SK-N-SH (cell line): Measurements from ENCODE around the gene SACS. TPM values are rescaled to one million over a fixed set of nuclear protein-coding genes. Genes with fewer than 3 reads are reported as not detected.

Experiments
- CTCF ChIA-PET: fragments of 300-600, 350-600 bp; formaldehyde crosslinking; extraction: SDS; loops from one replicate; lab custom pipeline; 2021; lab: Yijun Ruan, JAX
- POLR2A ChIA-PET: fragments of 350-600 bp; sonication (Branson Sonifier 250); formaldehyde crosslinking; extraction: SDS; loops from one replicate; lab custom pipeline; 2020; ENCODE audit warnings: antibody characterized with exemption, inconsistent platforms; lab: Yijun Ruan, JAX
- DNase-seq: peaks from one replicate; pipeline ENCODE4 v3.0.0; 2012
- H2AFZ ChIP-seq: fragments of 200-600 bp; sonication (generic); 2 replicates; pipeline ENCODE4 v1.8.1; 2016; ENCODE audit warnings: antibody characterized with exemption, mild to moderate bottlenecking, low read depth
- H3F3A ChIP-seq: fragments of 200-600 bp; sonication (generic); replicated peaks from 2 replicates; pipeline ENCODE3; 2016; ENCODE audit warnings: antibody characterized with exemption, mild to moderate bottlenecking; ENCODE audit not compliant: insufficient read depth
- H3K27ac ChIP-seq, 2 experiments: fragments of 200-500 bp in 1 of 2; fragments of 200-600 bp in 1 of 2; sonication (Bioruptor generic) in 1 of 2; sonication (generic), shearing (Covaris generic) in 1 of 2; 2 replicates each; pipeline versions ENCODE4 v1.5.1 to v1.6.1; 2014 to 2016; ENCODE audit warnings: low read depth in 2 of 2, inconsistent platforms in 1 of 2, low read length in 1 of 2, mild to moderate bottlenecking in 1 of 2, mixed read lengths in 1 of 2
- H3K27me3 ChIP-seq: fragments of 200-600 bp; sonication (generic), shearing (Covaris generic); 2 replicates; pipeline ENCODE4 v1.6.1; 2016; ENCODE audit warnings: mixed run types; ENCODE audit not compliant: insufficient read depth
- H3K36me3 ChIP-seq, 2 experiments: fragments of 200-500 bp in 1 of 2; fragments of 200-600 bp in 1 of 2; sonication (Bioruptor generic) in 1 of 2; sonication (generic) in 1 of 2; replicated peaks in 1 of 2; 2 replicates each; pipeline versions ENCODE3 to v1.5.1; 2014 to 2016; ENCODE audit warnings: low read length in 1 of 2, mild to moderate bottlenecking in 1 of 2; ENCODE audit not compliant: insufficient read depth in 2 of 2, control insufficient read depth in 1 of 2
- H3K4me1 ChIP-seq, 2 experiments: fragments of 200-500 bp in 1 of 2; fragments of 200-600 bp in 1 of 2; sonication (Bioruptor generic) in 1 of 2; sonication (generic), shearing (Covaris generic) in 1 of 2; 2 replicates each; pipeline versions ENCODE4 v1.5.1 to v1.6.1; 2014 to 2016; ENCODE audit warnings: low read depth in 1 of 2, low read length in 1 of 2, mixed run types in 1 of 2; ENCODE audit not compliant: insufficient read depth in 2 of 2, control insufficient read depth in 1 of 2
- H3K4me2 ChIP-seq: fragments of 200-600 bp; sonication (generic), shearing (Covaris generic); 2 replicates; pipeline ENCODE4 v1.6.1; 2017; ENCODE audit warnings: mixed run types
- H3K4me3 ChIP-seq, 2 experiments: fragments of 200-500 bp in 1 of 2; fragments of 200-600 bp in 1 of 2; sonication (Bioruptor generic) in 1 of 2; sonication (generic), shearing (Covaris generic) in 1 of 2; 2 replicates each; pipeline versions ENCODE4 v1.5.1 to v1.8.1; 2014 to 2016; ENCODE audit warnings: low read depth in 2 of 2, inconsistent platforms in 1 of 2, low read length in 1 of 2, mild to moderate bottlenecking in 1 of 2, mixed read lengths in 1 of 2, moderate library complexity in 1 of 2
- H3K79me2 ChIP-seq: fragments of 200-600 bp; sonication (generic); 2 replicates; pipeline ENCODE4 v1.8.1; 2017; ENCODE audit warnings: mild to moderate bottlenecking; ENCODE audit not compliant: insufficient read depth
- H3K9ac ChIP-seq: fragments of 200-600 bp; sonication (generic); 2 replicates; pipeline ENCODE4 v1.6.1; 2017; ENCODE audit warnings: mixed run types
- H3K9me2 ChIP-seq: fragments of 200-600 bp; sonication (generic); 2 replicates; pipeline ENCODE4 v1.6.1; 2017; ENCODE audit warnings: mixed run types
- H3K9me3 ChIP-seq: fragments of 200-600 bp; sonication (generic); 2 replicates; pipeline ENCODE4 v1.6.1; 2017; ENCODE audit warnings: mixed run types, mild to moderate bottlenecking, moderate library complexity
- H4K20me1 ChIP-seq: fragments of 200-600 bp; sonication (generic); 2 replicates; pipeline ENCODE4 v1.6.1; 2017; ENCODE audit warnings: mild to moderate bottlenecking, mixed run types; ENCODE audit not compliant: insufficient read depth
- ELF1 ChIP-seq: IDR thresholded peaks from 2 replicates; pipeline ENCODE4 v1.4.0; 2012
- EP300 ChIP-seq, 2 experiments: IDR thresholded peaks; 2 replicates each; pipeline versions ENCODE4 v1.4.0 to v1.6.1; 2012; ENCODE audit warnings: borderline replicate concordance in 1 of 2, low read depth in 1 of 2, low read length in 1 of 2
- EZH2phosphoT487 ChIP-seq: fragments of 200-600 bp; sonication (generic); IDR thresholded peaks from 2 replicates; pipeline ENCODE4 v1.6.1; 2017; ENCODE audit warnings: low read depth, mixed run types, mild to moderate bottlenecking, antibody characterized with exemption, moderate library complexity, borderline replicate concordance
- FOSL2 ChIP-seq: IDR thresholded peaks from 2 replicates; pipeline ENCODE4 v1.4.0; 2012; ENCODE audit warnings: low read depth, mild to moderate bottlenecking, moderate library complexity, borderline replicate concordance
- FOXM1 ChIP-seq: IDR thresholded peaks from 2 replicates; pipeline ENCODE4 v1.4.0; 2012; ENCODE audit warnings: low read depth, mild to moderate bottlenecking
- GABPA ChIP-seq: IDR thresholded peaks from 2 replicates; pipeline ENCODE4 v1.4.0; 2012; ENCODE audit warnings: low read depth, mild to moderate bottlenecking
- JUND ChIP-seq: IDR thresholded peaks from 2 replicates; pipeline ENCODE4 v1.4.0; 2012
- MAX ChIP-seq: IDR thresholded peaks from 2 replicates; pipeline ENCODE4 v1.4.0; 2012; ENCODE audit warnings: low read depth
- MXI1 ChIP-seq: IDR thresholded peaks from 2 replicates; pipeline ENCODE4 v1.6.1; 2012; ENCODE audit warnings: mild to moderate bottlenecking, low read depth, low read length, improper control_type of control experiment
- PBX3 ChIP-seq: IDR thresholded peaks from 2 replicates; pipeline ENCODE4; 2012
- POLR2AphosphoS5 ChIP-seq: IDR thresholded peaks from 2 replicates; pipeline ENCODE4 v1.6.1; 2012; ENCODE audit warnings: low read depth, low read length
- RAD21 ChIP-seq: IDR thresholded peaks from 2 replicates; pipeline ENCODE4 v1.6.1; 2012; ENCODE audit warnings: mild to moderate bottlenecking, low read length
- RFX5 ChIP-seq: IDR thresholded peaks from 2 replicates; pipeline ENCODE4 v1.6.1; 2012; ENCODE audit warnings: mild to moderate bottlenecking, improper control_type of control experiment, low read length
- RXRA ChIP-seq: IDR thresholded peaks from 2 replicates; pipeline ENCODE4 v1.4.0; 2012; ENCODE audit warnings: low read depth, mild to moderate bottlenecking, borderline replicate concordance
- SIN3A ChIP-seq: IDR thresholded peaks from 2 replicates; pipeline ENCODE4 v1.6.1; 2012; ENCODE audit warnings: low read depth, mild to moderate bottlenecking, low read length, moderate library complexity, borderline replicate concordance
- SMC3 ChIP-seq: IDR thresholded peaks from 2 replicates; pipeline ENCODE4 v1.6.1; 2012; ENCODE audit warnings: low read depth, low read length, improper control_type of control experiment
- TAF1 ChIP-seq: IDR thresholded peaks from 2 replicates; pipeline ENCODE4 v1.6.1; 2012; ENCODE audit warnings: low read depth, mild to moderate bottlenecking, low read length, moderate library complexity, borderline replicate concordance
- YY1 ChIP-seq: IDR thresholded peaks from 2 replicates; pipeline ENCODE4 v1.4.0; 2012; ENCODE audit warnings: low read depth, mild to moderate bottlenecking
- WGBS: methylation state at CpG from one replicate; pipeline ENCODE4 v1.1.6; 2017; ENCODE audit warnings: low lambda C conversion rate; 5-methylcytosine and 5-hydroxymethylcytosine counted together
- polyA plus RNA-seq, 3 experiments: library from polyadenylated mRNA; depleted of rRNA; stranded (reverse); fragments of >200 nt; gene quantifications; 2 replicates each; pipeline ENCODE4 v1.2.3, GENCODE V29; 2012
- TF ChIP-seq, protein P1 (sequence below): fragments of 200-600 bp; sonication (generic); IDR thresholded peaks from 2 replicates; pipeline ENCODE4 v1.6.1; 2017; ENCODE audit warnings: antibody characterized with exemption, mild to moderate bottlenecking, moderate library complexity
- TF ChIP-seq, protein P2 (sequence below): IDR thresholded peaks from 2 replicates; pipeline ENCODE4 v1.4.0; 2012; ENCODE audit warnings: low read depth, borderline replicate concordance

Gene SACS
- polyA plus RNA-seq, 1 of the 3 experiments (the other 2 are of a cell fraction): 5.9 TPM

- Histone ChIP-seq H3K27ac (no peak overlapping the region), H3K9me3 (no peaks in the 10 kb centered on the region), H3K79me2 (no peaks in the 10 kb centered on the region), H3K4me1 (no peaks in the 10 kb centered on the region), H3K4me3 (no peak overlapping the region), H3K4me2 (no peak overlapping the region), H2AFZ (no peak overlapping the region), H3K9ac (no peak overlapping the region), H3K9me2 (no peaks in the 10 kb centered on the region), H4K20me1 (no peaks in the 10 kb centered on the region), H3F3A (peaks cover 8% of the 10 kb centered on the region), H3K36me3 (no peaks in the 10 kb centered on the region), H3K27me3 (no peaks in the 10 kb centered on the region)
- ChIA-PET POLR2A (no interaction called here), CTCF (no interaction called here)
- TF ChIP-seq RFX5: no peak
- no peak for TF ChIP-seq FOSL2
- TF ChIP-seq, protein P1, sequence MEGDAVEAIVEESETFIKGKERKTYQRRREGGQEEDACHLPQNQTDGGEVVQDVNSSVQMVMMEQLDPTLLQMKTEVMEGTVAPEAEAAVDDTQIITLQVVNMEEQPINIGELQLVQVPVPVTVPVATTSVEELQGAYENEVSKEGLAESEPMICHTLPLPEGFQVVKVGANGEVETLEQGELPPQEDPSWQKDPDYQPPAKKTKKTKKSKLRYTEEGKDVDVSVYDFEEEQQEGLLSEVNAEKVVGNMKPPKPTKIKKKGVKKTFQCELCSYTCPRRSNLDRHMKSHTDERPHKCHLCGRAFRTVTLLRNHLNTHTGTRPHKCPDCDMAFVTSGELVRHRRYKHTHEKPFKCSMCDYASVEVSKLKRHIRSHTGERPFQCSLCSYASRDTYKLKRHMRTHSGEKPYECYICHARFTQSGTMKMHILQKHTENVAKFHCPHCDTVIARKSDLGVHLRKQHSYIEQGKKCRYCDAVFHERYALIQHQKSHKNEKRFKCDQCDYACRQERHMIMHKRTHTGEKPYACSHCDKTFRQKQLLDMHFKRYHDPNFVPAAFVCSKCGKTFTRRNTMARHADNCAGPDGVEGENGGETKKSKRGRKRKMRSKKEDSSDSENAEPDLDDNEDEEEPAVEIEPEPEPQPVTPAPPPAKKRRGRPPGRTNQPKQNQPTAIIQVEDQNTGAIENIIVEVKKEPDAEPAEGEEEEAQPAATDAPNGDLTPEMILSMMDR: no peak
- no peak for TF ChIP-seq YY1
- TF ChIP-seq EZH2phosphoT487: no peak
- no peak for TF ChIP-seq EP300 (IDR thresholded peaks at IDR 0.05; ENCODE audit: borderline replicate concordance in 1 of 2, low read depth in 1 of 2, low read length in 1 of 2)
- TF ChIP-seq JUND: no peak
- TF ChIP-seq MXI1: no peak
- TF ChIP-seq RXRA: no peak
- no peak for TF ChIP-seq TAF1
- TF ChIP-seq, protein P2, sequence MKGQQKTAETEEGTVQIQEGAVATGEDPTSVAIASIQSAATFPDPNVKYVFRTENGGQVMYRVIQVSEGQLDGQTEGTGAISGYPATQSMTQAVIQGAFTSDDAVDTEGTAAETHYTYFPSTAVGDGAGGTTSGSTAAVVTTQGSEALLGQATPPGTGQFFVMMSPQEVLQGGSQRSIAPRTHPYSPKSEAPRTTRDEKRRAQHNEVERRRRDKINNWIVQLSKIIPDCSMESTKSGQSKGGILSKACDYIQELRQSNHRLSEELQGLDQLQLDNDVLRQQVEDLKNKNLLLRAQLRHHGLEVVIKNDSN: no peak
- DNase-seq: no peak
- WGBS: 73% methylated on average over 2 of the region's 2 CpGs
Measured at GRCh38 chr13:23443110-23443509, 9.6 kb upstream of the SACS start.

DNA sequence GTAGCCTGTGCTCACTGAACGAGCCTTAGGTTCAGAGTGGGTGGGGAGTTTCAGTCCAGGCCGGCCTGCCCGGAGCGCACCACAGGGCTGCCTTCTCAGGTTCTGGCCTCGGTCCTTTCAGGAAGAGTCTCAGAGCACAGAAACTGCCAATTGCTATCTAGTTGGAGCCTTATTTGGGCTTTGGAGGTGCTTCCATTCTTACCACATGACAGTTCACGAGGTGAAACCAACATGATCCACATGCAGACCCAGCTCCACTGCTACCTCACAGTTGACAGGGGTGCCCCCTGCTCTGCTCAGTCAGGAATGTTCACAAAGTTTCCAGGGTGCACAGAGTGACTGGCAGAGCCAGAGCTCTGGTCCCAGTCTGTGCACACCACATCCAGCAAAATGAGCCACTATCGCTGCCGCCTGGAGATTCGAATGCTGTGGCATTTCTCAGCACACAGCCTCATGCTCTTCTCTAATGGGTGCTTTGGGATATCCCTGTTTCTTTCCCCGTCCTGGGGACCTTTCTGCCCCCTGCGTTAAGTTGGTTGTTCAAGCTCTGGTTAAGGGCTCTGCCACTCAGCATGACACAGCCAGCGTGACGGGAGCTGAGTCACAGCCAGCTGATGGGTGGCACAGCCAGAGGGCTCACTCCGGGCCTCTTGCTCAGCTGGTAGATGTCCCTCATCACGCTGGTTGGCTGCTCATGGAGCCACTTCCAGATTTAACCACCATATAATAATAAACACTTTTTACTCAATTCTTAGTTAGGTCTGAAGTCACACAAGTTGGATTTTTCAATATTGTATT lies 7.5 kb upstream of the SACS start:
- Histone ChIP-seq H3K9me2 (no peaks in the 10 kb centered on the region), H3K4me1 (no peaks in the 10 kb centered on the region), H3K4me3 (no peak overlapping the region), H4K20me1 (no peaks in the 10 kb centered on the region), H3K79me2 (no peaks in the 10 kb centered on the region), H3K4me2 (no peak overlapping the region), H3K36me3 (no peaks in the 10 kb centered on the region), H3K9me3 (no peaks in the 10 kb centered on the region), H3K27ac (no peak overlapping the region), H2AFZ (no peak overlapping the region), H3K9ac (no peak overlapping the region), H3F3A (peaks cover 3% of the 10 kb centered on the region), H3K27me3 (no peaks in the 10 kb centered on the region)
- no peak for DNase-seq
- TF ChIP-seq JUND (no peak), RAD21 (no peak), MAX (no peak), MXI1 (no peak), SMC3 (no peak), SIN3A (no peak), TAF1 (no peak), EP300 (IDR thresholded peaks at IDR 0.05; ENCODE audit: borderline replicate concordance in 1 of 2, low read depth in 1 of 2, low read length in 1 of 2) (no peak), POLR2AphosphoS5 (no peak), FOXM1 (no peak), PBX3 (no peak), GABPA (no peak), ELF1 (no peak)
- TF ChIP-seq, protein P2: no peak
- WGBS: 77% methylated on average over 9 of the region's 15 CpGs
- ChIA-PET CTCF (interaction anchor here (1.3 to 1.6 kb wide), 2 partner anchors 14 kb away, joined by 4 to 5 read pairs; no protein-coding TSS in a partner anchor), POLR2A (no interaction called here)
